HG02763 (cell line): ENCODE measurements around the gene PLEKHO1.
"Not testable (repeated sequence)": the region's sequence is repeated elsewhere in the genome, so short reads cannot be mapped to it uniquely, and the experiment has no call there.

Experiments
- ATAC-seq: cut with Tn5 transposase; IDR thresholded peaks from one replicate; pipeline ENCODE4 v1.9.1; 2021; ENCODE audit warnings: mild to moderate bottlenecking, moderate library complexity; ENCODE audit not compliant: unreplicated experiment

The PLEKHO1 gene, protein sequence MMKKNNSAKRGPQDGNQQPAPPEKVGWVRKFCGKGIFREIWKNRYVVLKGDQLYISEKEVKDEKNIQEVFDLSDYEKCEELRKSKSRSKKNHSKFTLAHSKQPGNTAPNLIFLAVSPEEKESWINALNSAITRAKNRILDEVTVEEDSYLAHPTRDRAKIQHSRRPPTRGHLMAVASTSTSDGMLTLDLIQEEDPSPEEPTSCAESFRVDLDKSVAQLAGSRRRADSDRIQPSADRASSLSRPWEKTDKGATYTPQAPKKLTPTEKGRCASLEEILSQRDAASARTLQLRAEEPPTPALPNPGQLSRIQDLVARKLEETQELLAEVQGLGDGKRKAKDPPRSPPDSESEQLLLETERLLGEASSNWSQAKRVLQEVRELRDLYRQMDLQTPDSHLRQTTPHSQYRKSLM

DNA sequence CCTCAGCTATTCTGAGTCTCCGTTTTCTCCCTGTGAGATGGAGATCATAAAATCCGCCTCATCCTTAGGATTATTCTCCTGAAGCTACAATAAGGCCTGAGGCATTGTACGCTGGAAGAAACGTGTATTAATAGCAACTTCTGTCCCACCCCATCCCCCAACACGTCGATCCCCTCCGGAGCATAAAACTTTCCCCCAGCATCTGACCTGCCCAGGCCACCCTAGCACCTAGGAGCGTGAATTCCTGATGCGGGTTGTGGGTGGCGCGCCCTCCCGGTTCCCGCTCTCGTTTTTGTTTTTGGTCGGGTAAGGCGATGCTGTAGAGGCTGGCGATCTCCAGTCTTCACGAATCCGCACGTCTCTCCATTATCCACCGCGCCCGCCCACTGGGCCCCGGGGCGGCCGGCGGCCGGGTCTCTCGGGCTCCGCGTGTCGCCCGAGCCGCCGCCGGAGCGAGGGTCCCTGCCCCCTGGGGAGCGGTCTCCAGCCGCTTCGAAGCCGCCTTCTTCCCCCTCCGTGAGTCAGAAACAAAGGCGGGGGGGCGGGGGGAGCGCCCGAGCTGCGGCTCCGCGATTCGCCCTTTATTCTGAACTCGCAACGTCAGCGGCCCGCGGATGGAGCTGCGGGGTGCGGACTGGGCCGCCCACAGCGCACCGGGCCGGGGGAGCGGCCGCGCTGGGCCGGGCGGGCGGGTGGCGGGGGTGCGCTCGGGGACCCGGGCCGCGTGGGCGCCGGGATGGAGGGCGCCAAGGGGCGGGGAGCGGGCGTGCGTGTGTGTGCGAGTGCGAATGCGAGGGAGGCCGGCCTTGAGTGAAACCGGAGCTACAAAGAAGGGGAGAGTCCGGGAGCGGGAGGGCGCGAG lies at the start of gene PLEKHO1:
Gene PLEKHO1 (plus strand): TSS at position 646 of the 862 bp plus-strand sequence. CDS start 342 bp downstream, outside the sequence.
- peak; percentile 50 for ATAC-seq

DNA sequence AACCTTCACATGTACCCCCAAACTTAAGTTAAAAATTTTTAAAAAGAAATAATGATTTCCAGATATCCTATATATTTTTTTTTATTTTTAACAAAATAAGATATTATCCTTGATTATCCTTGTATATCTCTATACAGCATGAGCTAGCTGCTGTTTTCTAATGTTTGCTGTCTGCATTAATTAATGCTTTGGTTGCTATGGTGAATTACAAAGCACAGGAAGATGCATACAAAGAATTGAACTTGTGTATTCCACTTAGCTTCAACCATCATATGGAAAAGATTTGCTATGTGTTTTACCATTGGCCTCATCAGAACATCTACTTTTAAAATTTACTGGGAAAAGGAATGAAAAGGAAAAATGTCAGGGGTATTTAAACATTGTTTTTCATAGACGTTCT lies 46.7 kb upstream of the PLEKHO1 start:
- no peak for ATAC-seq

DNA sequence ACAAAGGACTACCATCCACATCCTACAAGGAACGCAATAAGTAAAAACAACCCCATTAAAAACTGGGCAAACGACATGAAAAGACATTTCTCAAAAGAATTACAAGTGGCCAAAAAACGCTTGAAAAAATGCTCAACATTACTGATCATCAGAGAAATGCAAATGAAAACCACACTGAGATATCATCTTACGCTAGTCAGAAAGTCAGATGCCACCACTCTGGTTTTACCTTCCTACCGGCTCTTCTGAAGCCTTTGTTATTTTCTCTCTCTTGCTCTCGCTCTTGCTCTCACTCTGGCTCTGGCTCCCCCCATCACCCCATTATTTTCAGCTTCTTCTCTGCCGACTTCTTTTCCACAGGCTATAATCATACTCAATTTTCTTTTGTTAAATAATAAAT lies 43.4 kb upstream of the PLEKHO1 start:
- no peak for ATAC-seq

DNA sequence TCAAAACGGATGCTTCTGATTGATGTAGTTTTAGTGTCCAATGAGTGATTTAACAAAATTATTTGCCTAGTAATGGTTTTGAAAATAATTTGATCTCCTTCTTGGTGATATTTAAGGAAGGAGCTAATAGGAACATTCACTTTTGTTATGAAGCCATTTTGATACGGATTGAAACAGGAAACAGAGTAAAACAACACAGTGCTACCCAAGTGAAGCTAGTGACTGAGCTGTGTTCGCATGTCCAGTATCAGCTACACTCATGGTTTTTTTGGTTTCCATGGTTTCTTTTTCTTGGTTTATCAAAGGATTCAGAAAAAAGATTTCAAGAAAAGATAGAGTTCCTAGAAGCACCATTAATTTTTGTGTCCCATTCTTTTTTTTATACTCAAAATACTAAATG lies 40.1 kb upstream of the PLEKHO1 start:
- no peak for ATAC-seq

DNA sequence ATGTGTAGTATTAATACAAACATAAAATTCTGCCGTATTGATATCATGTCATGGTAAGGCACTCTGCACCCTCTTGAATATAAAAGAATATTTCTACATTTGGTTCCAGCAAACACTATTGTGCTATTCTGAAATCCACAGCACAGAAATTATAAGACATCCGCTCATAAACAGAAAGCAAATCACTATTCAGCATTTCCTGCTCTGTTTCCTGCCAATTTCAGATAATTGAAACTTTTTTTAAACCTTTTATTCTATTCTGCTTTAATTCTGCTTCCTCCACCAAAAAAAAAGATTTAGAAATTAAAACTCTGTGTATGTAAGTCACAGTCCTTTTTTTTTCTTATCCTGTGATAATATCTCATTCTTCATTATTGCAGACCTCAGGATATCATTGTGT lies 39.6 kb upstream of the PLEKHO1 start:
- ATAC-seq = no peak

DNA sequence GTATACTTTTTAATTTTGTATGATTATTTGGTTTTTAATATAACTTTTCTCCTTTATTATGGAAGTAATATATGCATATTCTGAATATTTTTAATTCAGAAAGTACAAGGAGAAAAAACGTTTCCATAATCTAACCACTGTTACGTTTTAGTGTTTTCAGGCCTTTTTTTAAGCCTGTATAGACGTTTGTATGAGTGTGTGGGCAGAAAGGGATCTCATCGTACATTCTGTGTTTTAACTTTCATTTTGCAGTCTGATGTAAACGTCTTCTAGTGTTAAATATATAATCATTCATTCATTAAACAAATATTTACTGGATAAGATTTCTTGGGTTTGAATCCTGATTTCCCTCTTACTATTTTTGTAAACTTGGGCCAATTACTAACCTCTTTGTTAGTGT lies 38.0 kb upstream of the PLEKHO1 start:
- no peak for ATAC-seq

DNA sequence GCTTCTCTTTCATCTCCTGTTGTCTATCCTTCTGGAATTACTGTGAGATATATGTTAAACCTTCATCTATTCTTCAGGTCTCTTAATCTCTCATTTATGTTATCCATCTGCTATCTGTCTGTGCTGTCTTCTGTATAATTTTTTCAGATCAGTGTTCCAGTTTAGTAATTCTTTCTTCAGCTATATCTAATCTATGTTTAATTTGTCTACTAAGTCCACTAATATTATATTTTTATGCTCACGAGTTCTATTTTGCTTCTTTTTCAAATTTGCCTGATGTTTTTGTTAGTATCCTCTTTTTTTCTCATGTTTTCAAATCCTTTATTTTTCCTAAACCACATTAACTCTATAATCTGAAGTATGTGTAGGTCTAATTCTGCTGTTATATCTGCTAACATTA lies 34.6 kb upstream of the PLEKHO1 start:
- ATAC-seq = no peak

DNA sequence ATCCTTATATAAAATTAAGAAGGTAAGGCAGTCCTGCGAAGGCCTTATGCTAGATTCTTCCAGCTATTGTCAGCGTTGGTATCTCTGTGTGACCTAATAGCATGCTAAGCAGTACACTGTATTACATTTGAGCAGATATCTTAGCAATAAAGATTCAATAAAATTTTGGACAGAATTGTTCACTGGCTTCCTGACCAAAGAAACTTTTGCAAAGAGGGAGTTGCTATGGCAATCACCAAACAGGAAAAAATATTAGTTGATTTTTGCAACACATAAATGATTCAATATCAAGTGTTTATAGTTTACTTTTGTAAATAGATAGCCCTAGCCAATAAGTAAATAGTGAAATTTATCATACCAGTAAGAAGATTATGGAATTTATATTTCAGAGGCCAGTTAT lies 31.0 kb upstream of the PLEKHO1 start:
- no peak for ATAC-seq

DNA sequence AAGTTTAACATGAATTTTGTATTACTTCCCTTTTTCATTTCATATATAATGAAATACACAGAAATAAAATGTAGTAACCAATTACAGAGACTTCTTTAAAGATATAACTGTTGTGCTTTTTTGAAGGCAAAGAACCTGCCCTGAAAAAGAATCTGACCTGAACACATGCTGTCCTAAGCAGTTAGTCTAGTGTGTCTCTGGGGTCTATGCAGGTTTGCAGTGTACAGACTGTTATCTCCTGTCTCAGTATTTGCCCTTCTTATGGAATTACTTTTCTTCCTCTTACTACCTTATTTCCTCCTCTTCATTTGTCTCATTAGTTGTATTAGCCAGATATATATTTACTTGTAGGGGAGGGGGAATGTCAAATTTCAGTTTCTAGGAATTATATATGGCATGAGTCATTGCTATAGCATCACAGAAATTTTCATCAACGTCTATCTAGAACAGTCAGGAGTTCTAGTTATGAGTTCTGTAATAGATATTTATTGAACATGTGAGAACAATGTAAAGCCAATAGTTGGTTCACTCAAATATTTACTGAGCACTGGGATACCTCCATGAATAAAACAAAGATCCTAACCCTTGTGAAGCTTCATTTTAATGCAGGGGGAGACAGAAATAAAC lies 28.4 kb upstream of the PLEKHO1 start:
- ATAC-seq = no peak

DNA sequence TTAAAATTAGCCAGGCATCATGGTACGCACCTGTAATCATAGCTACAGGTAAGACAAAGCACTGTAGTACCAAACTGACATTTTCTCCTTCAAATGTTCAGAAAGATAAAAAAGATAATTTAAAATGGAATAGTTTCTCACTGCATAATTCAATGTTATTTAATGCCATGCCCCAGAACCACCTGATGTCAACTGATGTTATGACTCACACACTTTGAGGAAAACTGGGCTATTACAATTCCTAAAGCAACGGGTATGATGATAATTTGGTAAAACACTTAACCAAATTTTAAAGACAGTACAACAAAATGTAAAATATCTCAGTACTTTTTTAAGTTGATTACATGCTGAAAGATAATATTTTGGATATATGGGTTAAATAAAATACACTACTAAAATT lies 22.9 kb upstream of the PLEKHO1 start:
- ATAC-seq = no peak

DNA sequence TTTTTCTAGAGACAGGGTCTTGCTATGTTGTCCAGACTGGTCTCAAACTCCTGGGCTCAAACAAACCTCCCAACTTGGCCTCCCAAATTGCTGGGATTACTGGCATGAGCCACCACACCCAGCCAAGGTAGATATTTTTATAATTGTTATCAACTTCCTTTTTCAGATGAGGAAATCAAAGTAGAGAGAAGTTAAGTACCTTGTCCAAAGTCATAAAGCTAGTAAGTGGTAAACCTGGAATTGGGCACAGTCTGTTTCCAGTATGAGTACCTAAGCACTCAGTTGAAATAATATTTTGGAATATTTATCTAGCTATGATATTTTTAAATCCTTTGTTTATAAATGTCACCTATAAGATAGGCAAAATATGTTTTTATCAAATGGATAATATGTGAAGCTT lies 22.3 kb upstream of the PLEKHO1 start:
- ATAC-seq = no peak

DNA sequence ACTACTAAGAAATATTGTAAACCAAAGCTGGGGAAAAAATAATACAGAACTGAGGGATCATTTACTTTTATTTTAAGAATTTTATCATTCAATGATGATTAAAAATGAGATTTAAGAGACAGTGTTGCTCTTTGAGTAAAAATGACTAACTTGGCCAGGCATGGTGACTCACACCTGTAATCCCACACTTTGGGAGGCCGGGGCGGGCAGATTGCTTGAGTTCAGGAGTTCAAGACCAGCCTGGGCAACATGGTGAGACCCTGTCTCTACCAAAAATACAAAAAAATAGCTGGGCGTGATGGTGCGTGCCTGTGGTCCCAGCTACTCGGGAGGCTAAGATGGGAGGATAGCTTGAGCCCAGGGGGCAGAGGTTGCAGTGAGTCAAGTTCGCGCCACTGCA lies 21.8 kb upstream of the PLEKHO1 start:
- no peak for ATAC-seq

DNA sequence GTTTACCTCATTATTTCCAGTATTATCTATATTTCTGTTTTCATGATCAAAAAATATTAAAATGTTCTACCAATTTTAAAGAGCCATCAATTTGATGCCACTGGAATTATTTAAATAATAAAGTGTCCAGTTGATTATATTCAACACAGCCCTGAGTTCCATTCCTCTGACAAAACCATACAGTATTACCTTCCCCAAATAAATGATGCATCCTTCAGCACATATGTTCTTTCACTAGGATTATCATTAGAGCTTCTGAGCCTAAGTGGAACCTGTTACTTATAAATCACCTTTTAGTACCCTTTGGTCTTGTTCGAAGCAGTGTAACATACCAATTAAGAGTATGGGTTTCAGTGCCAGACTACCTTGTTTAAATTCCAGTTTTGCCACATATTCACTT lies 17.3 kb upstream of the PLEKHO1 start:
- no peak for ATAC-seq

DNA sequence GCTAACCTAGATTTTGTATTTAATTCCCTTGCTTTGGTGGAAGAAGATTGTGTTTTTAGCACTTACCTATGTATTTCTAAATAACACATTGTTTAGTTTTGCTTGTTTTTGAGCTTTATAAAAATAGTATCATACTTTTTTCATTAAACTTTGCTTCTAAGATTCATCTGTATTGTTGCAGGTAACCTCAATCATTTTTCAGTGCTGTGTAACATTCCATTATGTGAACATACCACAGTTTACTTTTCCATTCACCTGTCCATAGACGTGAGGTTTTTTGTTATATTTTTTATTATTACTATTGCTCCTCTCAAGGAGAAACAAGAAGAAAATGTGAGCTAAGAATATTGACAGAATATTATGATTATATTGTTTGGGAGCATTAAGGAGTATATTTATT lies 15.2 kb upstream of the PLEKHO1 start:
- no peak for ATAC-seq

DNA sequence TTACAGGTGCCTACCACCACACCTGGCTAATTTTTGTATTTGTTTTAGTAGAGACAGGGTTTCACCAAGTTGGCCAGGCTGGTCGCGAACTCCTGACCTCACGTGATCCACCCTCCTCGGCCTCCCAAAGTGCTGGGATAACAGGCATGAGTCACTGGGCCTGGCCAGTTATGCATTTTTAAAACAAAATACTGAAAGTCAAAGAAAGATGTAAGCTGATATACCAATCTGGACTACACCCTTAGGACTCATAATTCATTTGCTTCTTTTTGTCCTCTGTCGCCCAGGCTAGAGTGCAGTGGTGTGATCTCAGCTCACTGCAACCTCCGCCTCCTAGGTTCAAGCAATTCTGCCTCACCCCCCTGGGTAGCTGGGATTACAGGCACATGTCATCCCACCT lies 14.3 kb upstream of the PLEKHO1 start:
- ATAC-seq = not testable (repeated sequence)

DNA sequence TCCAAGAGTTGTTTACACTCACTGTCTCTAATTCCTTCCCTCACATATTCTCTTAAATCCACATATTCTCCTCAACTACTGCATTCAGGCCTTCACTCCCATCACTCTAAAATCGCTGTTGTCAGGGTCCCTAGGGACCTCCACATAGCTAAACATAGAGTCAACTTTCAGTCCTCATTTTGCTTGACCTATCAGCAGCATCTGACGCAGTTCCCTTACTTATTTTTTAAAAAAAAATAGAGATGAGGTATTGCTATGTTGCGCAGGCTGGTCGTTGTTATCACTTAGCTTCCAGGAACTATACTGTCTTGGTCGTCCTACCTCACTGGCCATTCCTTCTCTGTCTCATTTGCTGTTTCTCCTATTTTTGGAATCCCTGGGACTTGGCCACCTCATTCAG lies 11.7 kb upstream of the PLEKHO1 start:
- no peak for ATAC-seq

DNA sequence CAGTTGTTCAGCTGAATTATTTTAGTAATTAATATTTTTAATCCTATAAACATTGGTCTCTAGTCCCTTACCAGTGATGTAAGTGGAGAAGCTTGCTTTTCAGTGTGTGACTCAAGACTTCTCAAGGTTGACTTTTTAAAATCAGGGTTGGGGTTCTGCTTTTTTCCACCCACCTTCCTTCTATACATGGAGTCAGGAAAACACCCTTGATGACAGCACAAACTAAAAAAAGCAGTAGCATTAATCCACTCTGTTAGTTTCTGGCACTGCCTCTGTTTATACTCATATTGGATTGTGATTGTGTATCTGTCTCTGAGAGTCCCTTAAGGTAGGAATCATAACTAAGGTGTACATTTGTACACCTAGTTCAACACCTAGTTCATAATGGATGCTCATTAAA lies 8.3 kb upstream of the PLEKHO1 start:
- no peak for ATAC-seq

DNA sequence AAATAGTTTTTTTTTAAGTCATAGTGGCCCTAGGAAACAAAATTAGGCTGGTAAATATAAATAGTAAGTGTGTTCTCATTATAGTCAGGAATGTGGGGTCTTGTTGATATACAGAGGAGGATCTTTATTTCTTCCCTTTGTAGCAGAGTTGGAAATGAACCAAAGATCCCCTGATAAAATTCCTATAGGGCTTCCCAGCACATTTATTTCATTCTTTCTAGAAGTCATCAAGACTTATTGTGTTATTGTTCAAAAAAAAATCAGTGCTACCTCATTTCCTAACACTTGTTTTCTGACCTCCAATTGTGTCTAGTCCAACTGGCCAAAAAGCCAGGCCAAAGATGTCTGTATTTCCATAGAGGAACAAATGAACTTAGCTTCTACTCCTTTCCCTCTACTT lies 7.6 kb upstream of the PLEKHO1 start:
- no peak for ATAC-seq

DNA sequence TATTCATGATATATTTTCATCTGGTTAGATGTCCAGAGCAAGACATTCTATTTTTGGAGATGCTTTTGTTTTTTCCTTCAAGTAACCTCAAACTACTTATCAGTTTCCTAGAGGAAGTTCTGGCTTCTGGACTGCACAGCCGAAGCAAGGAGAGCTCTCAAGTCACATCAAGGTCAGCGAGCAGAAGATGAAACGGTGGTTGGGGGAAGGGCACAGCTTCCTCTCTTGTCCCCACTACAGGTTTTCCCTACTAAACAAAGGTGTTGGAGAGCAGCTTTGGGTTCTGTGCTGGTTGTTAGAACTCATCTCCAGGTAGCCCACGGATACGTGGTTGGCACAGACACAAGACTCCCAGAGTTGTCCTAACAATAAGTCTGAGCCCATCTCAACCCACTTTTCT lies 5.1 kb upstream of the PLEKHO1 start:
- no peak for ATAC-seq

DNA sequence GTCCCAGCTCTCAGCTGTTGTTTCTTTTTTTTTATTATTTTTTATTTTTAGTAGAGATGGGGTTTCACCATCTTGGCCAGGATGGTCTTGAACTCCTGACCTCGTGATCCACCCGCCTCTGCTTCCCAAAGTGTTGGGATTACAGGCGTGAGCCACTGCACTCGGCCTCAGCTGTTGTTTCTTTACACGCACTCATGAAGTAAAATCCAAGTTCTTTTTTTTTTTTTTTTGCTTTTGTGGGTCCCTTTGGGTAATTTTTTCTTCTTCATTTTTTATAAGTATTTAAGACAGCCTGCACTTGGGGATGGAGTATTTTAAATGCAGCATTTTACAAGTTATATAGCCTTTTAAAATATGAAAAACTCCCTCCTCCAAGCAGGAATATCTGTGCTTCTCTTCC lies 3.7 kb upstream of the PLEKHO1 start:
- not testable (repeated sequence) for ATAC-seq

DNA sequence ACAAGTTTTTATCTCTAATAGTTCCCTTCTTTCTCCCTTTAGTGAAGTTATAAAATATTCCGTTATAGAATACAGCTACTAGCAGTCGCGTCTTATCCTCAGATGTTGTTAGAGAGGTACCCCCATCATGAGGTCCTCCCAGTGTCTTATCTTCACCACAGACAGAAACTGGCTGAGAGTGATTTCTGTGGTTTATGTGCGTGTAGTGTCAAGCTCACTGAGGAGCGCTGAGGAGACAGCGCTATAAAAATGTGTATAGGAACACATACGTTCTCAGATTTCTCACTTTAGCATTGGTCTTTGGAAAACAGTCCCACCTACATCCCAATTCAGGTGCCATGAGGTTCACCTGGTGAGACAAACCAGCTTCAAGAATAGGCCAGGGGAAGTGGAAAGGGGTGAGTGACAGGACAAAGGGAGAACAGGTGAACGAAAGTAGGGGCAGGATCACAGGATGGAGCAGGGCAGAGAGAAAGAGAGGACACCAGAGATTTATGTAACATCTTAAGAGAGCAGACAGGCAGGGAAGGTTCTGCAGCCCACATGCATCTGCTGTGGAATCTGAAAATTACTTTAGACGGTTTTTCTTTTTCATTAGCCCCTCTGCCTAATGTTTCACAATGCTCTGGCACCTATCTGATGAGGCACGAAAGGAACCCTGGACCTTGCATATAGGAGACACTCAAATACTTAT lies 2.7 kb upstream of the PLEKHO1 start:
- no peak for ATAC-seq
